ENCODE measurements around the gene WDR4. TPM values are rescaled to one million over a fixed set of nuclear protein-coding genes. Genes with fewer than 3 reads are reported as not detected.

WDR4 gene
- polyA plus RNA-seq, 1 of the 3 experiments (the other 2 are of a cell fraction): 26.5 TPM

Other genes starting within 250 kb of the WDR4 start
- 0.28 and 0.54 TPM in 2 replicates for gene PDE9A, start 225.9 kb downstream of the WDR4 start, polyA plus RNA-seq (2012; rRNA removed)
- gene NDUFV3, start 13.8 kb upstream of the WDR4 start, polyA plus RNA-seq (2012; rRNA removed): 27.3 and 32.9 TPM in 2 replicates
- gene ERVH48-1, start 46.1 kb upstream of the WDR4 start, polyA plus RNA-seq (2012; rRNA removed): not detected in 2 replicates
- 17.8 and 21.7 TPM in 2 replicates for gene PKNOX1, start 95.0 kb upstream of the WDR4 start, polyA plus RNA-seq (2012; rRNA removed)
- 15.1 and 19.9 TPM in 2 replicates for gene CBS, start 196.3 kb upstream of the WDR4 start, polyA plus RNA-seq (2012; rRNA removed)
- gene U2AF1, start 228.0 kb upstream of the WDR4 start, polyA plus RNA-seq (2012; rRNA removed): 130 and 206 TPM in 2 replicates